GM23248 (cell line): ENCODE data around the gene ZDHHC1. TPM values are rescaled to one million over a fixed set of nuclear protein-coding genes. Genes with fewer than 3 reads are reported as not detected.
"Not testable (repeated sequence)": the region's sequence is repeated elsewhere in the genome, so short reads cannot be mapped to it uniquely, and the experiment has no call there.

Experiments used
- DNase-seq: peaks from one replicate; pipeline ENCODE4 v3.0.0-alpha.2; 2015
- H2AFZ ChIP-seq: fragments of 200-600 bp; sonication (generic); 2 replicates; pipeline ENCODE4 v1.6.1; 2016; ENCODE audit warnings: antibody characterized with exemption
- H3F3A ChIP-seq: fragments of 200-600 bp; sonication (generic); 2 replicates; pipeline ENCODE4 v1.6.1; 2016; ENCODE audit warnings: mild to moderate bottlenecking, antibody characterized with exemption, mixed run types; ENCODE audit not compliant: insufficient read depth
- H3K27ac ChIP-seq: fragments of 200-600 bp; sonication (generic); 2 replicates; pipeline ENCODE4 v1.5.1; 2016; ENCODE audit warnings: mild to moderate bottlenecking
- H3K27me3 ChIP-seq: fragments of 200-600 bp; sonication (generic); replicated peaks from 2 replicates; pipeline ENCODE4 v1.6.1; 2016; ENCODE audit warnings: mild to moderate bottlenecking; ENCODE audit not compliant: insufficient read depth
- H3K36me3 ChIP-seq: fragments of 200-600 bp; sonication (generic); 2 replicates; pipeline ENCODE4 v1.6.1; 2016; ENCODE audit warnings: low read depth, mild to moderate bottlenecking
- H3K4me1 ChIP-seq: fragments of 200-600 bp; sonication (generic); 2 replicates; pipeline ENCODE4 v1.6.1; 2016; ENCODE audit warnings: mild to moderate bottlenecking; ENCODE audit not compliant: insufficient read depth
- H3K4me2 ChIP-seq: fragments of 200-600 bp; sonication (generic); one replicate; pipeline ENCODE4 v1.6.1; 2016; ENCODE audit warnings: mild to moderate bottlenecking; ENCODE audit not compliant: unreplicated experiment
- H3K4me3 ChIP-seq: fragments of 200-600 bp; sonication (generic); 2 replicates; pipeline ENCODE4 v1.5.1; 2016; ENCODE audit warnings: mild to moderate bottlenecking
- H3K79me2 ChIP-seq: fragments of 200-600 bp; sonication (generic); 2 replicates; pipeline ENCODE4 v1.6.1; 2016; ENCODE audit warnings: mild to moderate bottlenecking; ENCODE audit not compliant: insufficient read depth
- H3K9ac ChIP-seq: fragments of 200-600 bp; sonication (generic); 2 replicates; pipeline ENCODE4 v1.6.1; 2016; ENCODE audit warnings: mild to moderate bottlenecking
- H3K9me2 ChIP-seq: fragments of 200-600 bp; sonication (generic); 2 replicates; pipeline ENCODE4 v1.6.1; 2016; ENCODE audit warnings: mixed run types, mild to moderate bottlenecking, moderate library complexity; ENCODE audit not compliant: insufficient read depth
- H3K9me3 ChIP-seq: fragments of 200-600 bp; sonication (generic); one replicate; pipeline ENCODE4 v1.6.1; 2017; ENCODE audit warnings: low read depth
- H4K20me1 ChIP-seq: fragments of 200-600 bp; sonication (generic); 2 replicates; pipeline ENCODE4 v1.6.0; 2016; ENCODE audit not compliant: insufficient read depth
- EZH2 ChIP-seq: fragments of 200-600 bp; sonication (generic); IDR thresholded peaks from 2 replicates; pipeline ENCODE4 v1.6.1; 2018; ENCODE audit warnings: antibody characterized with exemption, mild to moderate bottlenecking; ENCODE audit not compliant: insufficient read depth, poor library complexity, severe bottlenecking
- EZH2phosphoT487 ChIP-seq: fragments of 200-600 bp; sonication (generic); IDR thresholded peaks from 2 replicates; pipeline ENCODE4 v1.6.1; 2018; ENCODE audit warnings: antibody characterized with exemption, moderate library complexity, mild to moderate bottlenecking, low read depth; ENCODE audit not compliant: insufficient read depth
- WGBS, 2 experiments: methylation state at CpG; one replicate each; pipeline ENCODE4 v1.1.6; 2015 to 2017; ENCODE audit warnings: low lambda C conversion rate in 2 of 2, low coverage in 1 of 2; ENCODE audit errors: missing lambda C conversion rate in 2 of 2; 5-methylcytosine and 5-hydroxymethylcytosine counted together
- in situ Hi-C: fragments of 300-500 bp; cut with MboI; formaldehyde crosslinking; loops from 2 replicates; pipeline ENCODE4 v1.15.0; 2020
- polyA plus RNA-seq: library from polyadenylated mRNA; unstranded; fragments of >200 nt; fragmentation: Nextera tagmentation; extraction: Ambion mirVana; gene quantifications from 2 replicates; pipeline ENCODE4 v1.2.1, GENCODE V29; 2016
- total RNA-seq: library from RNA; depleted of rRNA; stranded (reverse); fragments of >200 nt; shearing (Covaris generic); gene quantifications from 2 replicates; pipeline ENCODE4 v1.2.3, GENCODE V29; 2014

The ZDHHC1 gene
- total and polyA plus RNA-seq, 2 experiments from 2014 or later = 9.2 to 10.9 TPM

DNA sequence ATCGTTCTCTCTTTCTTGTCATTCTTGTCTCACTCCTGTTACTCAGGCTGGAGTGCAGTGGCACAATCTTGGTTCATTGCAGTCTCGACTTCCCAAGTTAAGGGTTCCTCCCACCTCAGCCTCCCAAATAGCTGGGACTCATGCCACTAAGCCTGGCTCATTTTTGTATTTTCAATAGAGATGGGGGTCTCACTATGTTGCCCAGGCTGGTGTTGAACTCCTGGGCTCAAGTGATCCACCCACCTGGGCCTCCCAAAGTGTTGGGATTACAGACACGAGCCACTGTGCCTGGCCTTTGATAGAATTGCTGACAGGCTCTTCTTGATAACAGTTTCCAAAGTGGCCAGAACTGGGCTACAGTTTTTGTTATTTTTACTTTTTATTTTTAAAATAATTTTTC is 55.2 kb downstream of the ZDHHC1 start:
- Histone ChIP-seq H3K4me2 (no peak overlapping the region), H3K9me2 (no peaks in the 10 kb centered on the region), H3K27me3 (peaks cover 38% of the 10 kb centered on the region), H2AFZ (no peak overlapping the region), H3K79me2 (no peaks in the 10 kb centered on the region), H3K27ac (no peak overlapping the region), H3F3A (no peaks in the 10 kb centered on the region), H3K4me1 (no peaks in the 10 kb centered on the region), H3K36me3 (no peaks in the 10 kb centered on the region), H3K9me3 (no peaks in the 10 kb centered on the region), H3K9ac (no peak overlapping the region), H4K20me1 (no peaks in the 10 kb centered on the region), H3K4me3 (no peak overlapping the region)
- DNase-seq = no peak
- WGBS, 2 experiments = 71 to 80% methylated on average over 3 of the region's 3 CpGs
- TF ChIP-seq EZH2 (no peak), EZH2phosphoT487 (no peak)
- in situ Hi-C loops = no loop called here

DNA sequence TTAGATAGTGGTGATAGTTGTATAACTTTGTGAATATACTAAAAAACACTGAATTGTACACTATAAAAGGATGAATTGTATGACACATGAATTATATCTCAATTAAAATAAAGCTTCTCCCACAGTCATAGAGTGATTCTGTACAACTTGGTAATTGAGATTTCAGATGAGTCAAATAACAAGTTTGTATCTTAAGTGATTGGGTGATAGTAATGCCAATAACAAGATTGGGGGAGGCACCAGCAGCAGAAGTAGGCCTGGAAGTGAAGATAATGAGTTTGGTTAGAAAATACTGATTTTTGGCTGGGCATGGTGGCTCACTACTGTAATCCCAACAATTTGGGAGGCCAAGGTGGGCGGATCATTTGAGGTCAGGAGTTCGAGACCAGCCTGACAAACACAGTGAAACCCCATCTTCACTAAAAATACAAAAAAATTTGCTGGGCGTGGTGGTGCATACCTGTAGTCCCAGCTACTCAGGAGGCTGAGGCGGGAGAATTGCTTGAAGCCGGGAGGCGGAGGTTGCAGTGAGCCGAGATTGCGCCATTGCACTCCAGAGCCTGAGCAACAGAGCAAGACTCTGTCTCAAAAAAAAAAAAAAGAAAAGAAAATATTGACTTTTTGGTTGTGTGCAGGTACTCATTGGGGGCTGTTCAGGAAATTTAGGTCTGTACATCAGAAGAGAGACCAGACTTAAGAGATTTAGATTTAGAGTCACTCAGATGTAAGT is 56.6 kb downstream of the ZDHHC1 start:
- H3K9me2 ChIP-seq, DNase-seq, H3K4me3 ChIP-seq, H3K9me3 ChIP-seq, H2AFZ ChIP-seq, H3K36me3 ChIP-seq, in situ Hi-C loops, H3K4me1 ChIP-seq, H3K4me2 ChIP-seq, H3K9ac ChIP-seq, H3K79me2 ChIP-seq, H4K20me1 ChIP-seq, H3F3A ChIP-seq, H3K27ac ChIP-seq: not testable (repeated sequence)
- WGBS, 2 experiments = 92% methylated on average over 8 of the region's 8 CpGs
- peaks cover 25% of the 10 kb centered on the region for H3K27me3 ChIP-seq

DNA sequence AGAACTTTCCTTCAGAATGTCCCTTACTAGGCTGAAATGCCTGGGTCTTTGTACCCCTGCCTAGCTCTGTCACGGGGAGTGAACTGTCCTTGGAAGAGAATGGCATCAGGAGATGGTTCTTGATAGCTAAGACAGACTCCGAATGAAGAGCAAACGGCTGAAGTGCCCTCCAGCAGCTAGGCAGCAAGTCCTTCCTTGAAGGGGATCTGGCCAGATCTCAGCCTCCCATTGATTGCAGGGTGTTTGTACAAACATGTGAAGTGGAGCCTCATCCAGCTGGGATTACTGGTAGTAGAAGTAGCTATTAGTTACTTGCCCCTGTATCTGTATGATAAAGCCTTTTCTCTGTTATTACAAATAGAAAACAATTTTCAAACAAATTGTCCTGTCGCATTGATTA is 58.7 kb downstream of the ZDHHC1 start:
- no peak overlapping the region for H2AFZ ChIP-seq
- in situ Hi-C loops = no loop called here

DNA sequence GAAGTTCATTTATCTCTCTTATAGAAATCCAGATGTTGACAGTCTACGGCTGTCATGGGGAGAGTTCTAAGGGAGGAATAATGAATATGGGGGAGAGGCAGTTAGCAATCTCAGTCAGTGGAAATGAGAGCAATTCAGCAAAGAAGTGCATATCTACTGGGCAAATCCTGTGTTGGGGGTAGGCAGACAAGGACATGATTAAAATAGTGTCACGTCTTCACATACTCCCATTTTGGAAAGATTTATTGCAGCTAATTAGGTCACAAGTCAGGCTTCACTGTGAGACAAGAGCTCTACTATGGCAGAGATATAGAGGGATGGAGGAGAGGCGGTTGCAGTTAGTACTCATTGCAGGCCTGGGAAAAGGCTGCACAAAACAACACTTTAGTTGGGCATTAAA is 59.9 kb downstream of the ZDHHC1 start:
- 71 to 79% methylated on average over 3 of the region's 3 CpGs for WGBS, 2 experiments

More for the DNA sequence above, 58.7 kb downstream of the ZDHHC1 start:
- H3K9me2 ChIP-seq = no peaks in the 10 kb centered on the region
- no peaks in the 10 kb centered on the region for H4K20me1 ChIP-seq
- 48 to 52% methylated on average over 4 of the region's 4 CpGs for WGBS, 2 experiments
- no peak overlapping the region for H3K9ac ChIP-seq
- H3F3A ChIP-seq = no peaks in the 10 kb centered on the region
- no peaks in the 10 kb centered on the region for H3K4me1 ChIP-seq
- no peak for TF ChIP-seq EZH2phosphoT487
- no peak for TF ChIP-seq EZH2
- no peak for DNase-seq
- H3K27me3 ChIP-seq = peaks cover 9% of the 10 kb centered on the region; the same call in 1 of the 2 replicates
- no peaks in the 10 kb centered on the region for H3K79me2 ChIP-seq
- no peak overlapping the region for H3K4me3 ChIP-seq
- H3K4me2 ChIP-seq = no peak overlapping the region
- no peaks in the 10 kb centered on the region for H3K36me3 ChIP-seq
- no peaks in the 10 kb centered on the region for H3K9me3 ChIP-seq
- H3K27ac ChIP-seq = no peak overlapping the region

DNA sequence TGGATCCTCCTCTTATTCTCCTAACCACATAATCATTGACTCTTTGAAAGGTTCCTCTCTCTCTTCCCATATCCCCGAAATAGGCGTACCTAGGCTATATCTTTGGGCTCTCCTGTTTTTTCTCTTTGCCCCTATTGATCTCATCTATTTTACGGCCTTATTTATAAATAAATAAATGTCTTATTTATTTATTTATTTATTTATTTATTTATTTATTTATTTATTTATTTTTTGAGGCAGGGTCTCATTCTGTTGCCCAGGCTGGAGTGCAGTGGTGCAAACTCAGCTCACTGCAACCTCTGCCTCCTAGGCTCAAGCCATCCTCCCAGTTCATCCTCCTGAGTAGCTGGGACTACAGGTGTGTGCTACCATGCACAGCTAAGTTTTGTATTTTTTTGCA is 63.8 kb downstream of the ZDHHC1 start:
- not testable (repeated sequence) for H4K20me1 ChIP-seq
- 92 to 96% methylated on average over 3 of the region's 3 CpGs for whole genome bisulfite sequencing, 2 experiments

More for the DNA sequence above, 59.9 kb downstream of the ZDHHC1 start:
- no peaks in the 10 kb centered on the region for H3K79me2 ChIP-seq
- no peaks in the 10 kb centered on the region for H3K9me2 ChIP-seq
- H3K9me3 ChIP-seq = no peaks in the 10 kb centered on the region
- H3K27ac ChIP-seq = no peak overlapping the region
- H3K9ac ChIP-seq = no peak overlapping the region
- in situ Hi-C loops = no loop called here
- no peaks in the 10 kb centered on the region for H4K20me1 ChIP-seq
- no peak for DNase-seq
- no peaks in the 10 kb centered on the region for H3K36me3 ChIP-seq
- no peak for TF ChIP-seq EZH2phosphoT487
- TF ChIP-seq EZH2 = no peak
- H3K4me1 ChIP-seq = no peaks in the 10 kb centered on the region
- no peak overlapping the region for H3K4me2 ChIP-seq
- no peak overlapping the region for H2AFZ ChIP-seq
- no peaks in the 10 kb centered on the region for H3F3A ChIP-seq
- H3K4me3 ChIP-seq = no peak overlapping the region
- peaks cover 5% of the 10 kb centered on the region; the same call in 1 of the 2 replicates for H3K27me3 ChIP-seq

More for the DNA sequence above, 63.8 kb downstream of the ZDHHC1 start:
- H3F3A ChIP-seq, H3K9me3 ChIP-seq, H3K9me2 ChIP-seq, H3K27ac ChIP-seq, H3K4me2 ChIP-seq, in situ Hi-C loops, DNase-seq, H3K4me1 ChIP-seq, H3K79me2 ChIP-seq, H3K27me3 ChIP-seq, H3K36me3 ChIP-seq, H2AFZ ChIP-seq, H3K9ac ChIP-seq, H3K4me3 ChIP-seq: not testable (repeated sequence)
